Adrenal gland (tissue), 12 donors: Measurements from ENCODE around the gene AGBL1. TPM values are rescaled to one million over a fixed set of nuclear protein-coding genes. Genes with fewer than 3 reads are reported as not detected.

Experiments used
- DNase-seq, 7 donors: peaks; one replicate each; pipeline ENCODE4 v3.0.0-alpha.2; 2019 to 2020
- H3K27ac ChIP-seq, 5 donors: fragments of 200-600 bp; sonication (generic) in 4 of 5; 1 replicate in 3 of 5; 2 replicates in 2 of 5; pipeline versions ENCODE4 v1.5.1 to v1.8.0; 2016 to 2020; ENCODE audit warnings: mild to moderate bottlenecking in 1 of 5
- H3K27me3 ChIP-seq: fragments of 200-600 bp; 2 replicates; pipeline ENCODE4 v1.8.0; 2021
- H3K36me3 ChIP-seq, 2 donors: fragments of 200-600 bp; replicated peaks in 1 of 2; 1 replicate in 1 of 2; 2 replicates in 1 of 2; pipeline versions ENCODE4 v1.5.1 to v1.8.0; 2018 to 2022
- H3K4me1 ChIP-seq, 2 donors: fragments of 200-600 bp; replicated peaks in 1 of 2; 1 replicate in 1 of 2; 2 replicates in 1 of 2; pipeline versions ENCODE4 v1.5.1 to v1.8.0; 2018 to 2021
- H3K4me3 ChIP-seq, 4 donors: fragments of 200-600 bp; sonication (generic) in 3 of 4; one replicate each; pipeline ENCODE4 v1.5.1; 2016 to 2018
- H3K9me3 ChIP-seq, 3 donors: fragments of 200-600 bp; sonication (generic) in 1 of 3; replicated peaks in 1 of 3; 1 replicate in 2 of 3; 2 replicates in 1 of 3; pipeline versions ENCODE4 v1.5.1 to v1.8.0; 2016 to 2021
- CTCF ChIP-seq, 6 experiments: fragments of 450-650 bp in 4 of 6; fragments of 200-600 bp in 2 of 6; sonication (generic) in 1 of 6; IDR thresholded peaks; 1 replicate in 5 of 6; 2 replicates in 1 of 6; pipeline versions ENCODE4 v1.5.1 to v1.8.0; 2016 to 2021; ENCODE audit warnings: antibody characterized with exemption in 6 of 6, mild to moderate bottlenecking in 2 of 6, moderate library complexity in 1 of 6
- POLR2A ChIP-seq, 2 donors: fragments of 450-650 bp; IDR thresholded peaks; one replicate each; pipeline ENCODE4 v1.6.1; 2017; ENCODE audit warnings: antibody characterized with exemption in 2 of 2, mild to moderate bottlenecking in 2 of 2, moderate library complexity in 1 of 2
- WGBS, 4 donors: extraction: QIAGEN DNeasy Blood & Tissue Kit in 2 of 4; methylation state at CpG; one replicate each; pipeline versions ENCODE4 v1.1.5 to v1.1.7; 2013 to 2017; 5-methylcytosine and 5-hydroxymethylcytosine counted together
- intact Hi-C, 2 donors: fragments of 100-400 bp; cut with DNase I; formaldehyde crosslinking; loops; one replicate each; pipeline versions ENCODE4 v1.14.1 to v1.15.0; 2022 to 2023
- polyA plus RNA-seq, 3 donors: library from polyadenylated mRNA; stranded (reverse); fragments of 200-250 nt in 2 of 3; fragments of 350-450 nt in 1 of 3; fragmentation: Illumina TruSeq in 1 of 3; extraction: RNeasy Lipid Tissue Mini Kit (QIAGEN cat#74804) in 1 of 3; gene quantifications; one replicate each; pipeline ENCODE4 v1.2.3, GENCODE V29; 2013 to 2014
- total RNA-seq, 9 donors: library from RNA; depleted of rRNA in 4 of 9; stranded (reverse); fragments of >200 nt in 4 of 9; fragments of 120-200 nt in 1 of 9; fragmentation: NEBNext Ultra II Directional in 1 of 9; extraction: Animal tissue kit (Norgen Biotek cat#: 25700) in 1 of 9; gene quantifications; one replicate each; pipeline versions ENCODE4 v1.1.0 to v1.2.4, GENCODE V29; 2013 to 2023
- donor health status: healthy with polysubstance abuse.
- donor health status: Bipolar disorder and iron deficiency.
- donor health status: DM: yes; HTN: yes; CAD: no.
- donor health status: DM: no; HTN: no; CAD: no.
- donor health status: DM: no; HTN: no; CAD: no.
- donor health status: DM: yes; HTN: yes; CAD: no.

AGBL1 gene
- total and polyA plus RNA-seq, 12 donors = 0.04 to 0.07 (median 0.06) TPM; not detected in 9

- Histone ChIP-seq H3K27ac (no peak overlapping the region), H3K4me3 (no peak overlapping the region), H3K4me1 (no peaks in the 10 kb centered on the region), H3K27me3 (no peaks in the 10 kb centered on the region), H3K36me3 (no peaks in the 10 kb centered on the region), H3K9me3 (no peaks in the 10 kb centered on the region)
- intact Hi-C loops = no loop called here
- no peak for DNase-seq
- TF ChIP-seq CTCF (IDR thresholded peaks at IDR 0.05) = no peak
- TF ChIP-seq POLR2A (IDR thresholded peaks at IDR 0.05) = no peak
- 50 to 62% (median 51%) methylated on average over 5 of the region's 5 CpGs for WGBS, 4 donors
Measured at GRCh38 chr15:86489981-86490380, 410.3 kb downstream of the AGBL1 start.

GRCh38 chr15:86491118-86491517 lies 411.4 kb downstream of the AGBL1 start:
- intact Hi-C loops = no loop called here
- no peak overlapping the region for H3K27ac ChIP-seq
- no peak for TF ChIP-seq POLR2A (IDR thresholded peaks at IDR 0.05)
- no peak for TF ChIP-seq CTCF (IDR thresholded peaks at IDR 0.05)
- DNase-seq = no peak
- H3K27me3 ChIP-seq = no peaks in the 10 kb centered on the region
- H3K4me3 ChIP-seq = no peak overlapping the region
- no peaks in the 10 kb centered on the region for H3K9me3 ChIP-seq
- no peaks in the 10 kb centered on the region for H3K36me3 ChIP-seq
- 82 to 94% (median 88%) methylated on average over 2 of the region's 2 CpGs for WGBS, 4 donors
- no peaks in the 10 kb centered on the region for H3K4me1 ChIP-seq

DNA sequence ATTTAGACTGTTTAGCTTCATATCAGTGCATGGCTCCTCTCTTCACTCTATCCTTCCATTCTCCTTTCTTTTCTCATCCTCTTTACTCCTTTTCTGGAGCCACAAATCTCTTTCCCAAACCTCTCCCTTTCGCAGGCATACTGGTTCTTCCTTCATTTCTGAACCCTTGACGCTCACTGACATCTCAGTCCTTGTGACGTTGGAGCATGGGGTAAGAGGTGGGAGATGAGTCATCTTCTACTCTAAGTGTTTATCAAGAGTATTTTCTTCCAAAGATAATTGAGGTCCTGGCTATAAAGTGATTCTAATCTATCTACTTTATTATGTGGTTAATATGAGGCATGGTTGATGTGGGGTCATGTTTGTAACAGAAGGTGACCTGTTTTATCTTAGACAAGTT lies 414.2 kb downstream of the AGBL1 start:
- no peak for DNase-seq
- intact Hi-C loops = no loop called here
- H3K27me3 ChIP-seq = no peaks in the 10 kb centered on the region
- 43 to 73% (median 59%) methylated on average over 3 of the region's 3 CpGs for WGBS, 4 donors
- peaks cover 0 to 5% (median 0%) of the 10 kb centered on the region in 3 donors for H3K9me3 ChIP-seq
- H3K36me3 ChIP-seq = no peaks in the 10 kb centered on the region
- H3K27ac ChIP-seq = no peak overlapping the region
- TF ChIP-seq POLR2A (IDR thresholded peaks at IDR 0.05) = no peak
- TF ChIP-seq CTCF (IDR thresholded peaks at IDR 0.05) = no peak
- H3K4me3 ChIP-seq = no peak overlapping the region
- no peaks in the 10 kb centered on the region for H3K4me1 ChIP-seq

- WGBS, 4 donors = 62 to 76% (median 69%) methylated on average over 1 of the region's 1 CpG
- intact Hi-C loops = no loop called here
- TF ChIP-seq POLR2A (IDR thresholded peaks at IDR 0.05) (no peak), CTCF (IDR thresholded peaks at IDR 0.05) (no peak)
Measured at GRCh38 chr15:86494475-86494874, 414.8 kb downstream of the AGBL1 start.

More at GRCh38 chr15:86494475-86494874, 414.8 kb downstream of the AGBL1 start:
- Histone ChIP-seq H3K4me1 (no peaks in the 10 kb centered on the region), H3K27ac (no peak overlapping the region), H3K27me3 (no peaks in the 10 kb centered on the region), H3K36me3 (no peaks in the 10 kb centered on the region), H3K9me3 (peaks cover 0 to 5% (median 0%) of the 10 kb centered on the region in 3 donors), H3K4me3 (no peak overlapping the region)
- DNase-seq = no peak
